SK-N-SH (cell line): ENCODE data around the gene DDX25. TPM values are rescaled to one million over a fixed set of nuclear protein-coding genes. Genes with fewer than 3 reads are reported as not detected.

Source experiments
- CHD2 ChIP-seq: fragments of 150-350 bp; IDR thresholded peaks from 2 replicates; pipeline ENCODE4 v1.6.1; 2018; ENCODE audit warnings: low read length; ENCODE audit not compliant: partially characterized antibody
- ELF1 ChIP-seq: IDR thresholded peaks from 2 replicates; pipeline ENCODE4 v1.4.0; 2012
- EP300 ChIP-seq, 2 experiments: IDR thresholded peaks; 2 replicates each; pipeline versions ENCODE4 v1.4.0 to v1.6.1; 2012; ENCODE audit warnings: borderline replicate concordance in 1 of 2, low read depth in 1 of 2, low read length in 1 of 2
- FOSL2 ChIP-seq: IDR thresholded peaks from 2 replicates; pipeline ENCODE4 v1.4.0; 2012; ENCODE audit warnings: low read depth, mild to moderate bottlenecking, moderate library complexity, borderline replicate concordance
- FOXJ3 ChIP-seq: sonication (generic); formaldehyde crosslinking; IDR thresholded peaks from 2 replicates; pipeline ENCODE4 v1.5.1; 2020; ENCODE audit warnings: mild to moderate bottlenecking, missing genetic modification reagents
- FOXM1 ChIP-seq: IDR thresholded peaks from 2 replicates; pipeline ENCODE4 v1.4.0; 2012; ENCODE audit warnings: low read depth, mild to moderate bottlenecking
- GATA2 ChIP-seq: sonication (generic); formaldehyde crosslinking; IDR thresholded peaks from 2 replicates; pipeline ENCODE4 v1.5.0; 2020; ENCODE audit warnings: mild to moderate bottlenecking, missing genetic modification reagents
- NRF1 ChIP-seq: IDR thresholded peaks from 2 replicates; pipeline ENCODE4 v1.6.1; 2012; ENCODE audit warnings: low read depth, mild to moderate bottlenecking, low read length
- RFX5 ChIP-seq: IDR thresholded peaks from 2 replicates; pipeline ENCODE4 v1.6.1; 2012; ENCODE audit warnings: mild to moderate bottlenecking, improper control_type of control experiment, low read length
- RXRA ChIP-seq: IDR thresholded peaks from 2 replicates; pipeline ENCODE4 v1.4.0; 2012; ENCODE audit warnings: low read depth, mild to moderate bottlenecking, borderline replicate concordance
- SIN3A ChIP-seq: IDR thresholded peaks from 2 replicates; pipeline ENCODE4 v1.6.1; 2012; ENCODE audit warnings: low read depth, mild to moderate bottlenecking, low read length, moderate library complexity, borderline replicate concordance
- TAF1 ChIP-seq: IDR thresholded peaks from 2 replicates; pipeline ENCODE4 v1.6.1; 2012; ENCODE audit warnings: low read depth, mild to moderate bottlenecking, low read length, moderate library complexity, borderline replicate concordance
- polyA plus RNA-seq, 3 experiments: library from polyadenylated mRNA; depleted of rRNA; stranded (reverse); fragments of >200 nt; gene quantifications; 2 replicates each; pipeline ENCODE4 v1.2.3, GENCODE V29; 2012
- TF ChIP-seq, protein P1 (sequence below): fragments of 200-600 bp; sonication (generic); IDR thresholded peaks from 2 replicates; pipeline ENCODE4 v1.6.1; 2017; ENCODE audit warnings: antibody characterized with exemption, mild to moderate bottlenecking, moderate library complexity
- TF ChIP-seq, protein P2 (sequence below): IDR thresholded peaks from 2 replicates; pipeline ENCODE4 v1.6.1; 2012; ENCODE audit warnings: mild to moderate bottlenecking, low read depth, low read length, moderate library complexity
- TF ChIP-seq, protein P3 (sequence below): IDR thresholded peaks from 2 replicates; pipeline ENCODE4 v1.4.0; 2012; ENCODE audit warnings: low read depth, borderline replicate concordance

DDX25 gene
- polyA plus RNA-seq, 1 of the 3 experiments (the other 2 are of a cell fraction), result 0.12 TPM

DNA sequence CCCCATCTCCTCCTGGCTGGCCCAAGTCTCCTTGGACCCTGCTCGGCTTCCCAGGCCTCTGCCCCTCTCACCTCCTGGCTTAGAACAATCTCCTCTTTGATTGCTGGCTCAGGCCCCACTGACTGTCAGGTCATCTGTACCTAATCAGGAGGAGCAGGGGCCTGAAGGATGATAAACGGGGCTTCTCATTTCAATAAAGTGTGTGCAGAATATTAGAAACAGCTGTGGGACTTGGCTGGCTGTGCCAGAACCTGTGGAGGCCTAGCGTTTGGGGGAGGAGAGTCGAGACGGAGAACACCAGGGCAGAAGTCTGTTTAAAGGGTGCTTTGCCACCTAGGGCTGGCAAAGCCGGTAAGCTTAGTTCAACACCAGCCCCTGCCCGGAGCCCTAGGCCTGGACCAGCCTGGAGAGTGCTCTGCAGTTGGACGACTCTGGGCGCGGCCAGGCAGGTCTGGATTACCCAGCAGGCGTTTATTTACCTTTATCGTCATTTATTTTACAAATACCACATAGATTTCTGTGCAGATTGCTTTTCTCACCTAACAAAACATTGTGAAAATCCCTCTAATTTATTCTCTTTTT, 31.4 kb downstream of the DDX25 start (continued):
- TF ChIP-seq, protein P1, sequence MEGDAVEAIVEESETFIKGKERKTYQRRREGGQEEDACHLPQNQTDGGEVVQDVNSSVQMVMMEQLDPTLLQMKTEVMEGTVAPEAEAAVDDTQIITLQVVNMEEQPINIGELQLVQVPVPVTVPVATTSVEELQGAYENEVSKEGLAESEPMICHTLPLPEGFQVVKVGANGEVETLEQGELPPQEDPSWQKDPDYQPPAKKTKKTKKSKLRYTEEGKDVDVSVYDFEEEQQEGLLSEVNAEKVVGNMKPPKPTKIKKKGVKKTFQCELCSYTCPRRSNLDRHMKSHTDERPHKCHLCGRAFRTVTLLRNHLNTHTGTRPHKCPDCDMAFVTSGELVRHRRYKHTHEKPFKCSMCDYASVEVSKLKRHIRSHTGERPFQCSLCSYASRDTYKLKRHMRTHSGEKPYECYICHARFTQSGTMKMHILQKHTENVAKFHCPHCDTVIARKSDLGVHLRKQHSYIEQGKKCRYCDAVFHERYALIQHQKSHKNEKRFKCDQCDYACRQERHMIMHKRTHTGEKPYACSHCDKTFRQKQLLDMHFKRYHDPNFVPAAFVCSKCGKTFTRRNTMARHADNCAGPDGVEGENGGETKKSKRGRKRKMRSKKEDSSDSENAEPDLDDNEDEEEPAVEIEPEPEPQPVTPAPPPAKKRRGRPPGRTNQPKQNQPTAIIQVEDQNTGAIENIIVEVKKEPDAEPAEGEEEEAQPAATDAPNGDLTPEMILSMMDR, result no peak
- TF ChIP-seq ELF1 (no peak), RXRA (0 out of 2 replicates have a peak, but pooled peaks have one; percentile 19), CHD2 (peak; percentile 90), FOXM1 (0 out of 2 replicates have a peak, but pooled peaks have one; percentile 42), TAF1 (no peak), NRF1 (no peak), FOSL2 (peak; percentile 14; the same call in 1 of the 2 replicates), EP300 (IDR thresholded peaks at IDR 0.05; ENCODE audit: borderline replicate concordance in 1 of 2, low read depth in 1 of 2, low read length in 1 of 2) (peak; percentile 63 to 94; a peak in 3 of 4 replicates), FOXJ3 (CRISPR knock-in tag) (peak; percentile 93), RFX5 (no peak), GATA2 (CRISPR knock-in tag) (peak; percentile 86), SIN3A (peak; percentile 79; the same call in 1 of the 2 replicates)
- TF ChIP-seq, protein P2, sequence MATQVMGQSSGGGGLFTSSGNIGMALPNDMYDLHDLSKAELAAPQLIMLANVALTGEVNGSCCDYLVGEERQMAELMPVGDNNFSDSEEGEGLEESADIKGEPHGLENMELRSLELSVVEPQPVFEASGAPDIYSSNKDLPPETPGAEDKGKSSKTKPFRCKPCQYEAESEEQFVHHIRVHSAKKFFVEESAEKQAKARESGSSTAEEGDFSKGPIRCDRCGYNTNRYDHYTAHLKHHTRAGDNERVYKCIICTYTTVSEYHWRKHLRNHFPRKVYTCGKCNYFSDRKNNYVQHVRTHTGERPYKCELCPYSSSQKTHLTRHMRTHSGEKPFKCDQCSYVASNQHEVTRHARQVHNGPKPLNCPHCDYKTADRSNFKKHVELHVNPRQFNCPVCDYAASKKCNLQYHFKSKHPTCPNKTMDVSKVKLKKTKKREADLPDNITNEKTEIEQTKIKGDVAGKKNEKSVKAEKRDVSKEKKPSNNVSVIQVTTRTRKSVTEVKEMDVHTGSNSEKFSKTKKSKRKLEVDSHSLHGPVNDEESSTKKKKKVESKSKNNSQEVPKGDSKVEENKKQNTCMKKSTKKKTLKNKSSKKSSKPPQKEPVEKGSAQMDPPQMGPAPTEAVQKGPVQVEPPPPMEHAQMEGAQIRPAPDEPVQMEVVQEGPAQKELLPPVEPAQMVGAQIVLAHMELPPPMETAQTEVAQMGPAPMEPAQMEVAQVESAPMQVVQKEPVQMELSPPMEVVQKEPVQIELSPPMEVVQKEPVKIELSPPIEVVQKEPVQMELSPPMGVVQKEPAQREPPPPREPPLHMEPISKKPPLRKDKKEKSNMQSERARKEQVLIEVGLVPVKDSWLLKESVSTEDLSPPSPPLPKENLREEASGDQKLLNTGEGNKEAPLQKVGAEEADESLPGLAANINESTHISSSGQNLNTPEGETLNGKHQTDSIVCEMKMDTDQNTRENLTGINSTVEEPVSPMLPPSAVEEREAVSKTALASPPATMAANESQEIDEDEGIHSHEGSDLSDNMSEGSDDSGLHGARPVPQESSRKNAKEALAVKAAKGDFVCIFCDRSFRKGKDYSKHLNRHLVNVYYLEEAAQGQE, result peak; percentile 61; the same call in 1 of the 2 replicates
- TF ChIP-seq, protein P3, sequence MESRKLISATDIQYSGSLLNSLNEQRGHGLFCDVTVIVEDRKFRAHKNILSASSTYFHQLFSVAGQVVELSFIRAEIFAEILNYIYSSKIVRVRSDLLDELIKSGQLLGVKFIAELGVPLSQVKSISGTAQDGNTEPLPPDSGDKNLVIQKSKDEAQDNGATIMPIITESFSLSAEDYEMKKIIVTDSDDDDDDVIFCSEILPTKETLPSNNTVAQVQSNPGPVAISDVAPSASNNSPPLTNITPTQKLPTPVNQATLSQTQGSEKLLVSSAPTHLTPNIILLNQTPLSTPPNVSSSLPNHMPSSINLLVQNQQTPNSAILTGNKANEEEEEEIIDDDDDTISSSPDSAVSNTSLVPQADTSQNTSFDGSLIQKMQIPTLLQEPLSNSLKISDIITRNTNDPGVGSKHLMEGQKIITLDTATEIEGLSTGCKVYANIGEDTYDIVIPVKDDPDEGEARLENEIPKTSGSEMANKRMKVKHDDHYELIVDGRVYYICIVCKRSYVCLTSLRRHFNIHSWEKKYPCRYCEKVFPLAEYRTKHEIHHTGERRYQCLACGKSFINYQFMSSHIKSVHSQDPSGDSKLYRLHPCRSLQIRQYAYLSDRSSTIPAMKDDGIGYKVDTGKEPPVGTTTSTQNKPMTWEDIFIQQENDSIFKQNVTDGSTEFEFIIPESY, result no peak
